ENCODE results near the gene WDR87. TPM values are rescaled to one million over a fixed set of nuclear protein-coding genes. Genes with fewer than 3 reads are reported as not detected.
"Not testable (repeated sequence)": the region's sequence is repeated elsewhere in the genome, so short reads cannot be mapped to it uniquely, and the experiment has no call there.

WDR87 gene
- total RNA-seq, 1 experiment from 2014 or later, result not detected

GRCh38 chr19:37877147-37877546, 29.2 kb downstream of the WDR87 start:
- DNase-seq (ENCODE audit: low spot score), result no peak

GRCh38 chr19:37876032-37876431, 30.4 kb downstream of the WDR87 start:
- no peak for DNase-seq (ENCODE audit: low spot score)

- peak; percentile 86 for DNase-seq (ENCODE audit: low spot score)
These were observed 31.6 kb downstream of the WDR87 start for GRCh38 chr19:37874784-37875183.

GRCh38 chr19:37872383-37872782, 34.0 kb downstream of the WDR87 start:
- no peak for DNase-seq (ENCODE audit: low spot score)

GRCh38 chr19:37869766-37870340, 36.5 kb downstream of the WDR87 start:
- no peak for DNase-seq (ENCODE audit: low spot score)

GRCh38 chr19:37867831-37868230, 38.6 kb downstream of the WDR87 start:
- peak; percentile 82 for DNase-seq (ENCODE audit: low spot score)

GRCh38 chr19:37865930-37866329, 40.5 kb downstream of the WDR87 start:
- DNase-seq (ENCODE audit: low spot score), result not testable (repeated sequence)

GRCh38 chr19:37864501-37864900, 41.9 kb downstream of the WDR87 start:
- no peak for DNase-seq (ENCODE audit: low spot score)

- DNase-seq (ENCODE audit: low spot score), result no peak
These were observed 51.3 kb downstream of the WDR87 start for GRCh38 chr19:37855098-37855497.

GRCh38 chr19:37845932-37846331, 60.5 kb downstream of the WDR87 start:
- no peak for DNase-seq (ENCODE audit: low spot score)

Other genes with a start within 250 kb of the WDR87 start
- 2.3 and 7.0 TPM in 2 replicates for gene ZNF607, start 186.8 kb downstream of the WDR87 start, total RNA-seq (2014; rRNA removed; shearing (Covaris generic))
- 3.3 and 5.7 TPM in 2 replicates for gene ZNF573, start 127.0 kb downstream of the WDR87 start, total RNA-seq (2014; rRNA removed; shearing (Covaris generic))
- 3.2 and 5.3 TPM in 2 replicates for gene SIPA1L3, start 614 bp upstream of the WDR87 start, total RNA-seq (2014; rRNA removed; shearing (Covaris generic))

Data from H4 (cell line).